GM20000 (cell line): Measurements from ENCODE around the gene OFD1.

Experiments
- DNase-seq: peaks from one replicate; pipeline ENCODE4 v3.0.0; 2012; ENCODE audit warnings: low spot score
- TF ChIP-seq, protein P1 (sequence below): IDR thresholded peaks from 2 replicates; pipeline ENCODE4 v1.5.1; 2012; ENCODE audit warnings: mild to moderate bottlenecking, control low read depth; ENCODE audit errors: extremely low read depth, missing control alignments

The OFD1 gene

DNA sequence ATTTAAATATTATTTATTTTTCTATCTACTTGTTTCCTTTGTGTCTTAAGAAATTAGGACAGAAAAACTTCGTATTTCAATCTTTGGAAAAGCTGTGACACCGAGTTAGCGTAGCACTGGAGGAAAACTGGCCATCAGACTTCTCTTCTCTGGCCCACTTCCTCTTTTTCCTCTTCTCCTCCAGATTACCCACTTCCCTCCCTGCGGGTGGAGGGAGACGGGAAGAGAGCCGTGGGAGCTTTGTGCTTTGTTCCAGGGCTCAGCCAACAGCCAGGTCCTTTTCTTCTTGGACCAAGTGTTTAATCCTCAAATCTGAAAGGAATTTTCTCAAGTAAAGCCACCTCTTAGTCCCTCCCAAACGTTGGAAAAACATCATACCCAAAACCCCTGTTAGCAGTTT, 29.7 kb downstream of the OFD1 start:
- TF ChIP-seq, protein P1, sequence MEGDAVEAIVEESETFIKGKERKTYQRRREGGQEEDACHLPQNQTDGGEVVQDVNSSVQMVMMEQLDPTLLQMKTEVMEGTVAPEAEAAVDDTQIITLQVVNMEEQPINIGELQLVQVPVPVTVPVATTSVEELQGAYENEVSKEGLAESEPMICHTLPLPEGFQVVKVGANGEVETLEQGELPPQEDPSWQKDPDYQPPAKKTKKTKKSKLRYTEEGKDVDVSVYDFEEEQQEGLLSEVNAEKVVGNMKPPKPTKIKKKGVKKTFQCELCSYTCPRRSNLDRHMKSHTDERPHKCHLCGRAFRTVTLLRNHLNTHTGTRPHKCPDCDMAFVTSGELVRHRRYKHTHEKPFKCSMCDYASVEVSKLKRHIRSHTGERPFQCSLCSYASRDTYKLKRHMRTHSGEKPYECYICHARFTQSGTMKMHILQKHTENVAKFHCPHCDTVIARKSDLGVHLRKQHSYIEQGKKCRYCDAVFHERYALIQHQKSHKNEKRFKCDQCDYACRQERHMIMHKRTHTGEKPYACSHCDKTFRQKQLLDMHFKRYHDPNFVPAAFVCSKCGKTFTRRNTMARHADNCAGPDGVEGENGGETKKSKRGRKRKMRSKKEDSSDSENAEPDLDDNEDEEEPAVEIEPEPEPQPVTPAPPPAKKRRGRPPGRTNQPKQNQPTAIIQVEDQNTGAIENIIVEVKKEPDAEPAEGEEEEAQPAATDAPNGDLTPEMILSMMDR: no peak
- DNase-seq: no peak

DNA sequence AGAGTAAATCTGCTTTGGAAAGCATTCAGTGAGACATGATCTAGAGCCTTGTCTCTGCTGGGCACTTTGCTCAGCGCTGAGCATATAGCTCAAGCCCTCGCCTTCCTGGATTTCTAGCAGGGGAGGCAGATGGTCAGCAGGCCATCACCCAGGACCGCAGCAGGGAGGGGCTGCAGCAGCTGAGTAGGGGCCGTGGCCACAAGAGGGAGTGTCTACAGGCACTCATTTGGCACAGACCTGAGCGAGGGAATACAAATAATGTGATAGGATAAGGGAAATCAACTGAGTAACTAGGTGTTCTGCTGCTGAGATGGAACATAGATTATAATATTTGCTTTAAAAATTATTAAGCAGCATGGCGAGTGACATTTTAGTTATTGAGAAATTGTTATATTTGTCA, 30.2 kb downstream of the OFD1 start:
- TF ChIP-seq, protein P1: no peak

DNA sequence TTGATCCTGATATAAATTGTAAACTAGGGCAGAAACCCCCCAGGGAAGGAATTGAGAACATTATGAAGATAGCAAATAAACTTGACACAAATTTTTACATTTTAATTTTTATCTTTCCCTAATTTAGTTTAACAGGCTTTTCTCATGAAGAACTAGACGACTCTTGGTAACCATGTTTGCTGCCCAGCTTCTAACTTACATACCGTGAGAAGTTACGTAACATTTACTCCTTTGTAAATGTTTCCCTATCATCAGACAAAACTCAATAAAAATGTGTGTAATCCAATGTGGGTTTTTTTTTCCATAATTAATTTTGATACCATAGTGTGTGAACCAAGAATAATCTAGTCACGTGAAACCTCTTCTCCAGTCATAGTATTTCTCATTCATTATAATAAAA, 34.4 kb downstream of the OFD1 start:
- TF ChIP-seq, protein P1: no peak
- no peak for DNase-seq

More for the DNA sequence above, 30.2 kb downstream of the OFD1 start:
- DNase-seq: no peak

DNA sequence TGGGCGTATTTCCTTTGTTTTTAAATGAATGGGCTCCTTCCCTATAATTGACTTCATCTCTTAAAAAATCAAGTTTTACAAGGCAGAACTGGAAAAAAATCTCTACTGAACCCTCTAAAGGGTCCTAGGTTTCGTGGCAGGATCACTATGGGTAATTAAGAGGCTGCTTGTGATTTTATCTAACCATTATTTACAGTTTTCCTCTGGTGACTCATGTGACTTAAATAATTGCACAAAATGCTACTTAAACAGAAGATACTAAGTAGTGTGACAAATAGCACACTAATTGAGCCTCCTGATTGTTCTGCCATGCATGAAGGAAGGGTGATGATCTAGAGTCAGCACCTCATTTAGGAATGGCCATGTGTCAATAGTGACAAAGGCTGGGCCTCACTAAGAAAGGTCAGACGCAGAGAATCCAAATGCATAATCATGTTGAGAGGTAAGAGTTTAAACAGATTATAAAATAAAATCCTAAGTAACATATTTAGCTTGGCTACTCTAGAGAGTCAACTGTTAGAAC, 35.5 kb downstream of the OFD1 start:
- TF ChIP-seq, protein P1: no peak
- DNase-seq: no peak

DNA sequence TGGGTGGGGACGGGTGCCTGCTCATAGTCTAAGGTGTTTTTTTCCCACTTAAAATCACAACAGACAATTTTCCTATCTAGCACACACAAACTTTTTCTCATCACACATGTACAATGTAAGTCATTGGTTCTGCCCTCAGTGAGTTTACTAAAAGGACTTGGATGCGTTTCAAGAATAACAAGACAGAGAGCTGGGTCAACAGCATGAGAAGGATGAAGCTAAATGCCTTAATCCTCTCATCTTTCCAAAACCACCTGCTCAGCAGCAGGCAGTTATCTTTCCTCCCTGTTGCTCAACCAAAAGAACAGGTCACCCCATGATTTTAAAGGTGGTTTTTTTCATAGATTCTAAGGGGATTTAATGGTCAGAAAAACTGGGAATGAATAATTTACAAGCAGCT, 40.1 kb downstream of the OFD1 start:
- TF ChIP-seq, protein P1: no peak
- DNase-seq: no peak

DNA sequence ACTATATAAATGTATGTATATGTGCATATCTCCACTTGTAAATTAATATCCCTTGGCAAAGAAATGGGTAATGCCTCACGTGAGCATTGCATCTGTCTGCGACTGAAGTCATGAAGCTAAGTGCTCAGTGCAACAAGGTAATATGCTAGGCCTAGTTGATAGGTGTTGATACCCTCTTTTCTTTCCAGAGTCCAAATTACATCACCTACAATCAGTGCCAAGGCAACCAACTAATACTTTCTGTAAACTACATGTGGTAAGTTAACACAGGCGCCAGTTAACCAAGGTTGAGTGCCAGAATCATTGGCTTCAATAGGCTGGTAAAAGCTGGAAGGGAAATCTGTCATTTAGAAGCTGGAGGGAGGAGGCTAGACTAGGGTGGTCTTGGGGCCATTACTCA, 41.3 kb downstream of the OFD1 start:
- TF ChIP-seq, protein P1: no peak
- no peak for DNase-seq

DNA sequence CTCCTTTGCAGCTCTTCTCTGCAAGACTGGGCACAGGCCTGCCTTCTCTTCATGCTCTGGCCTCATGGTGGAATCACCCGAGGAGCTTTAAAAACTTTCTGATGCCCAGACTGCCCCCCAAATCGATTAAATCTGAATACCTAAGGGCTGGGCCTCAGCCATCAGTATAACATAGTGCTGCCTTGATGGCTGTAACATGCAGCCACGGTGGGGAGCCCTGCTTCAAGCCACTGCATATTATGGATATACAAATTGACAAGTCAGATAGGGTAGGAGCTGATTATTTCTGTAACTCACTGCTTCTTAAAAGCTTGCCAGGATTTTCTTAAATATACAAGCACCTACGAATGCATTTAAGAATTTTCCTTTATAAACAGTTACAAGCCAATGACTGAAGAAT, 41.8 kb downstream of the OFD1 start:
- TF ChIP-seq, protein P1: no peak
- no peak for DNase-seq
